Left lobe of liver (tissue), 2 donors: ENCODE measurements around the gene NINJ2. TPM values are rescaled to one million over a fixed set of nuclear protein-coding genes. Genes with fewer than 3 reads are reported as not detected.
A peak's percentile ranks its signal among the peaks of the same experiment; 100 is the strongest.
"Not testable (repeated sequence)": the region's sequence is repeated elsewhere in the genome, so short reads cannot be mapped to it uniquely, and the experiment has no call there.

Source experiments
- ATAC-seq: fragments of 200-7000 bp; cut with Tn5 transposase; one replicate; pipeline ENCODE4 v1.9.1; 2020; ENCODE audit warnings: mild to moderate bottlenecking, moderate library complexity
- DNase-seq: peaks from one replicate; pipeline ENCODE4 v3.0.0-alpha.2; 2020; ENCODE audit warnings: low spot score
- total RNA-seq: library from RNA; stranded (reverse); gene quantifications from one replicate; pipeline ENCODE4 v1.2.1, GENCODE V29; 2021
- donor health status: DM: no; HTN: no; CAD: no; lungs with moderate emphysema.
- donor health status: DM: no; HTN: yes; CAD: no.

The NINJ2 gene, protein sequence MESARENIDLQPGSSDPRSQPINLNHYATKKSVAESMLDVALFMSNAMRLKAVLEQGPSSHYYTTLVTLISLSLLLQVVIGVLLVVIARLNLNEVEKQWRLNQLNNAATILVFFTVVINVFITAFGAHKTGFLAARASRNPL
- 16.1 TPM for total RNA-seq

- ATAC-seq (peak; percentile 67), DNase-seq (no peak)
Observed at GRCh38 chr12:663293-663871, at the start of gene NINJ2. NINJ2 (minus strand) TSS chr12:663445; CDS start chr12:663360, 85 bp downstream.

- no peak for DNase-seq
- no peak for ATAC-seq
Observed at GRCh38 chr12:712172-712863, 49.1 kb upstream of the NINJ2 start.

GRCh38 chr12:709455-710020 lies 46.3 kb upstream of the NINJ2 start:
- DNase-seq: no peak
- no peak for ATAC-seq

- not testable (repeated sequence) for DNase-seq, ATAC-seq
Observed at GRCh38 chr12:708084-708483, 44.8 kb upstream of the NINJ2 start.

DNA sequence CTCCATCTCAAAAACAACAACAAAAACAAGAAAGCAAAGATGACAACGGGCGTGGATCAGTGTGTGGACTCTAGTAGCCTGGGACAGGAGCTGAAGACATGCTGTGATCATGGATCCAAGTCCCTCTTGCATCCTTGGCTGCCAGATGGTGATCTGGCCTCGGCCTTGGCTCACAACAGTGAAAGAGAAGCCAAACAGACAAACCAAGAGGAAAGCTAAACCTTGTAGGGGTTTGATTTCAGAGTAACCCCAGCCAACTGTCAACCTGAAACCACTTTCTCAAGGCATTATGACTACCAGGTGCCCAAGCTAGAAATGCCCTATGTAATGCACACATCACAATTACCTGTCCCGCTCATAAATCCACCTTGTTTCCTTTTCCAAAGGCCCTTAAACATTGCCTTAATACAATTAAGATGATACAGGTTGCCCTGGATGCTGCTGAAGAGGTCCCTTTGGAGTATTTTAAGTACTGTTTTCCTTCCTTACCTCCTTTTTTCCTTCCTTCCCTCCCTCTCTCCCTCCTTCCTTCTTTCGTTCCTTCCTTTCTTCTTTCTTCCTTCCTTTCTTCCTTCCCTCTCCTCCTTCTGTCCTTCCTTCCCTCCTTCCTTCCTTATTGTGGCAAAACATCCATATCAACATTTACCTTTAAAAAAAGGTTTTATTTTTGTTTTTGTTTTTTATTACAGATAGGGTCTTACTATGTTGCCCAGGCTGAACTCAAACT lies 41.4 kb upstream of the NINJ2 start:
- ATAC-seq (no peak), DNase-seq (no peak)

GRCh38 chr12:701896-702539 lies 38.8 kb upstream of the NINJ2 start:
- ATAC-seq: no peak

DNA sequence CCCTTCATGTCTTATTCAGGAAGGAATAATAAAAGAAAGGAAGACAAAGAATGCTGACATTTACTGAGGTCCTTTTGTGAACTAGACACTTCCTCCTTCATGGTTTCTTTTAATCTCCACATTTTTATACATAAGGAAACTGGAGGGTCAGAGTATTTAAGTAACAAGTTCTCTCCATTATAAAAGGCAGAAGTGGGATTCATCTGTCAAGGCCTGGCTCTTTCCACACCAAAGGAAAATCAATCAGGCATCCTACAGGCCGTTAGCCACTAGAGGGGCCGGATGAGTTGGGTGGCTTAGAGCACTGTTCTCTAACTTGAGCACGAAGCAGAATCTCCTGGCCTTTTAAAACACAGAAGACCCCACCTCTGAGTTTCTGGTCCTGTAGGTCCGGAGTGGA lies 36.8 kb upstream of the NINJ2 start:
- DNase-seq (no peak), ATAC-seq (no peak)

More at GRCh38 chr12:701896-702539, 38.8 kb upstream of the NINJ2 start:
- no peak for DNase-seq

DNA sequence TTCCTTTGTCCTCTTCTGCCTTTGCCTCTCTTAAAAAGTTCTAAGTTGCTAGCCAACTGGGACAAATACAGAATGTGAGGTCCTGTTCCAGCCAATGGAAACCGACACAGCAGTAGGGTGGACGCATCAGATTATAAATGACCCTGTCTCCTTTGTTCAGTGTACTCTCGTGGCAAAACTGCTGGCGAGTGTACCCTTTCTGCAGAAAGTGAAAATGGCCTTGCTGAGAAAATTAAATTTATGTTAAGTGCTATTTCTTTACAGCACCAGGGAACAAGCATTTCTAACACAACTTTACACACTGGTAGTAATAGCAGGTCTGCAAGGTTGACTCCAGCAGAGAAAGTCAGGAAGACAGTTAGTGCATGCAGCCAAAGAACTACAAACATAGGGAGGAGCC lies 35.0 kb upstream of the NINJ2 start:
- not testable (repeated sequence) for ATAC-seq, DNase-seq

GRCh38 chr12:697481-697880 lies 34.2 kb upstream of the NINJ2 start:
- DNase-seq: no peak
- no peak for ATAC-seq

DNA sequence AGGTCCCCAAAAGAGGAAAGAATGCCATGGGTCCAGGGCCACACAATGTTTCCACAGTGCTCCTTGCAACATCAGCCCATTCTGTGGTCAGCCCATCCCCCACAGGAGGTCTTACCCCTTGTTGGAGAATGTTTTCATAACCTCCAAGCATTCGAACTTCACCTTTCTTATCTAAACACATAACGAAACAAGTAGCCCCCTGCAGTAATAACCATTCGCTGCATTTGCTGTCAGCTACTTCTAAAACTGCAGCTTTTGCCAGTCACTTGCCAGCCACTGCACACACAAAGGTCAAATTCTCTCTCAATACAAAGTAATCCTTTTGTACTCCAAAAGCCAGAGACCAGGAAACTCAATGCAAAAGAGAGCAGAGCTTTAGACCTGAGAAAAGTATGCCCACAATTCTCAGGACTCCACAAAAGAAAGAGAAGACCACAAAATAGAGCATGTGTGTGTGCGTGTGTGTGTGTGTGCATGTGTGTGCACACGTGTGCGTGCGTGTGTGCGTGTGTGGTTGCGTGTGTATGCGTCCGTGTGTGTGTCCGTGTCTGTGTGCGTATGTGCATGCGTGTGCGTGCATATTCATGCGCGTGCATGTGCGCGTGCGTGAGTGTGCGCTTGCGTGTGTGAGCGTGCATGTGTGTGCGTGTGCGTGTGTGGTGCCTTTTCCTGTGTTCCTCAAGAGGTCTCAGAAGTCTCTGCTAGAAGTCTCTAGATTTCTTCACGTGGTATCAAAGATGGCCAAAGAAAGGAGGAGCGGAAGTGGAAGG lies 31.7 kb upstream of the NINJ2 start:
- peak; percentile 64 for ATAC-seq
- DNase-seq: no peak

DNA sequence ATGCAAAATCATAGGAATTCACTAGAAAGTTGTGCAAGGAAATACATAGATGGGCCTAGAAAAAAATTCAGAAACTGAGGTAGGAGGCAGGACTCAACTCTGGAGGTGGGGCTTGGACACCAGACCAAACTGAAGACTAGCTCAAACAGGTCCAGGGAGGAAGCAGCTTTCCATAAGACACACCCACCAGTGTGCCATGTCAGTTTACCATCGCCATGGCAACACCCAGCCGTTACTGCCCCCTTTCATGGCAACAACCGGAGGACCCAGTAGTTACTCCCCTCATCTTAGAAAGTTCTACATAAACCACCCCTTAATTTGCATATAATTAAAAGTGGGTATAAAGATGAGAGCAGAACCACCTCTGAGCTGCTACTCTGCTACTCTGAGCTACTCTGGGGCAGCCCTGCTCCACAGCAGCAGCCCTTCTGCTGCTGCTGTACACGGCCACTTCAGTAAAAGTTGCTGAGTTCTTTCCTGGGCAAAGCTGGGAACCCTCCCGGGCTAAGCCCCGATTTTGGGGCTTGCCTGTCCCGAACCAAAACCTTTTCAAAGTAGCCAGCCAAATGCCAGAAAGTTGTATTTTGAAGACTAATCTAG lies 30.8 kb upstream of the NINJ2 start:
- no peak for ATAC-seq
- no peak for DNase-seq

DNA sequence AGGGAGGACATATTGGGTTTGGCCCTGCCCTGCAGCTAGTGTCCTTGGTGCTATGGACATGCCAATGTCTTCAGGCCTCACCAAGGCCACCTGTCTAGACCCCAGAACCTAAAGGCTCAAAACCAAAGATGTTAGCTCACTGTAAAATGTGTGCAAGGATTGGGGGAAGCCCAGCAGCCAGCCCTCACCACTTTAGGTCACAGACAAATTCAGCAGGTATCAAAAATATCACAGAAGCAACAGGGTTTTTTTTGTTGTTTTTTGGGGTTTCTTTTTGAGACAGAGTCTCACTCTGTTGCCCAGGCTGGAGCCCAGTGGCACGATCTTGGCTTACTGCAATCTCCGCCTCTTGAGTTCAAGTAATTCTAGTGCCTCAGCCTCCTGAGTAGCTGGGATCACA lies 29.0 kb upstream of the NINJ2 start:
- DNase-seq (no peak), ATAC-seq (no peak)

DNA sequence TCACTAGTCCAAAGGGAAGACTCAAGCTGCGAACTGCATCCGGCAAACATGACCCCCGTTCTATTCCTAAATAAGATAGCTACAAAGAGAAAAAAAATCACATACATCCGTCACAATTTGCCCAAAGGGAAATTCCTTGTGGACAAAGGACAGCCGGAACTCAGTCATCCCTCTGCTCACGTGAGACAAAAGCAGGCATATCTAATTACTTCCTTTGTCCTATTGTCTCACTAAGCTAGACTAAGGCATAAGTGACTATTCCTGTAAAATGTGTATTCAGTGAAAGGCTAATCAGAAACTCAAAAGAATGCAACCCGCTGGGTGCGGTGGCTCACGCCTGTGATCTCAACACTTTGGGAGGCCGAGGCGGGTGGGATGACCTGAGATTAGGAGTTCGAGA lies 27.2 kb upstream of the NINJ2 start:
- DNase-seq: no peak
- peak; percentile 41 for ATAC-seq

DNA sequence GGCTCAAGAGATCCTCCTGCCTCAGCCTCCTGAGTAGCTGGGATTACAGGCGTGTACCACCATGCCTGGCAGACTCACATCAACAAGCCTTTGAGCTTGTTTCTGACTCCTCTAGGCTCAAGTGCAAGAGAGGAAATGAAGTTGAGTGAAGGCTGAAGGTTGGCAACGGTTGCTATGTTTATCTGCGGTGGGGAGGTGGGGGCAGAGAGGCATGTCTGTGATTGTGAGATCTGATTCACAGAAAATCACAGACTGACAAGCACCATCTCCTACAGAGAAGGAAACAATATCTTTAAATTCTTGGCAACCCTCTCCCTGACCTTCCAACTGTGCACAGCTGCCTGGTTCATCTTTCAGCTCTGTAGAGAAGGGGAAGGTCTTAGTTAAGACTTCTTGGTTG lies 22.1 kb upstream of the NINJ2 start:
- no peak for DNase-seq
- no peak for ATAC-seq

- DNase-seq (no peak), ATAC-seq (no peak)
Observed at GRCh38 chr12:684416-684815, 21.2 kb upstream of the NINJ2 start.

GRCh38 chr12:681568-682256 lies 18.5 kb upstream of the NINJ2 start:
- no peak for DNase-seq
- ATAC-seq: no peak

- ATAC-seq: no peak
- no peak for DNase-seq
Observed at GRCh38 chr12:678747-679712, 15.8 kb upstream of the NINJ2 start.

- ATAC-seq (no peak), DNase-seq (no peak)
Observed at GRCh38 chr12:675562-675961, 12.3 kb upstream of the NINJ2 start.
